Keratinocyte (primary cell): ENCODE measurements around the gene KRT81. TPM values are rescaled to one million over a fixed set of nuclear protein-coding genes. Genes with fewer than 3 reads are reported as not detected.

Experiments
- DNase-seq: peaks from one replicate; pipeline ENCODE4 v3.0.0-alpha.2; 2011; ENCODE audit warnings: low read depth, missing footprints, low spot score
- FAIRE-seq: peaks from 2 replicates; lab custom pipeline; 2011; peaks lifted over from hg19 to GRCh38; lab: Jason Lieb, UNC
- H2AFZ ChIP-seq: 2 replicates; pipeline ENCODE4 v1.6.0; 2012; ENCODE audit warnings: low read length, control low read depth, inconsistent platforms; ENCODE audit not compliant: control insufficient read depth
- H3K27ac ChIP-seq: 2 replicates; pipeline ENCODE4 v1.5.1; 2011; ENCODE audit warnings: low read length; ENCODE audit not compliant: control insufficient read depth, insufficient read depth
- H3K27me3 ChIP-seq: 3 replicates; pipeline ENCODE4 v1.6.0; 2011; ENCODE audit warnings: low read length; ENCODE audit not compliant: control insufficient read depth, insufficient read depth; ENCODE audit errors: extremely low read depth
- H3K36me3 ChIP-seq, 2 experiments: 2 replicates in 1 of 2; 3 replicates in 1 of 2; pipeline ENCODE4 v1.5.1; 2011; ENCODE audit warnings: low read length in 2 of 2, mild to moderate bottlenecking in 1 of 2; ENCODE audit not compliant: control insufficient read depth in 2 of 2, insufficient read depth in 2 of 2; ENCODE audit errors: extremely low read depth in 1 of 2
- H3K4me1 ChIP-seq: 3 replicates; pipeline ENCODE4 v1.5.1; 2011; ENCODE audit warnings: low read length; ENCODE audit not compliant: control insufficient read depth, insufficient read depth; ENCODE audit errors: extremely low read depth
- H3K4me2 ChIP-seq: 3 replicates; pipeline ENCODE4 v1.6.0; 2011; ENCODE audit warnings: low read depth, low read length; ENCODE audit not compliant: control insufficient read depth, insufficient read depth; ENCODE audit errors: extremely low read depth
- H3K4me3 ChIP-seq, 3 experiments: fragments of 200-600 bp in 1 of 3; sonication (generic) in 1 of 3; 2 replicates in 2 of 3; 3 replicates in 1 of 3; pipeline ENCODE4 v1.5.1; 2011 to 2016; ENCODE audit warnings: low read length in 3 of 3, mild to moderate bottlenecking in 3 of 3, control low read depth in 2 of 3, inconsistent platforms in 1 of 3, low read depth in 1 of 3, mixed read lengths in 1 of 3, mixed run types in 1 of 3, moderate library complexity in 1 of 3; ENCODE audit not compliant: control insufficient read depth in 2 of 3, insufficient read depth in 2 of 3; ENCODE audit errors: extremely low read depth in 1 of 3
- H3K79me2 ChIP-seq: 2 replicates; pipeline ENCODE4 v1.6.0; 2012; ENCODE audit warnings: low read length; ENCODE audit not compliant: control insufficient read depth, insufficient read depth
- H3K9ac ChIP-seq: 3 replicates; pipeline ENCODE4 v1.6.0; 2011; ENCODE audit warnings: low read length; ENCODE audit not compliant: control insufficient read depth, insufficient read depth; ENCODE audit errors: extremely low read depth
- H3K9me1 ChIP-seq: 3 replicates; pipeline ENCODE4 v1.6.0; 2011; ENCODE audit warnings: low read length; ENCODE audit not compliant: control insufficient read depth, insufficient read depth; ENCODE audit errors: extremely low read depth
- H3K9me3 ChIP-seq: 2 replicates; pipeline ENCODE4 v1.5.1; 2012; ENCODE audit warnings: low read depth, low read length; ENCODE audit not compliant: control insufficient read depth
- H4K20me1 ChIP-seq: 3 replicates; pipeline ENCODE4 v1.6.0; 2011; ENCODE audit warnings: low read length; ENCODE audit not compliant: control insufficient read depth, insufficient read depth; ENCODE audit errors: extremely low read depth
- EZH2 ChIP-seq: IDR thresholded peaks from one replicate; pipeline ENCODE4 v1.6.1; 2012; ENCODE audit warnings: inconsistent platforms, mild to moderate bottlenecking, low read length, moderate library complexity
- dilution Hi-C: fragments of 300-500 bp; cut with MboI; formaldehyde crosslinking; loops from one replicate; pipeline ENCODE4 v1.7.0; 2020; ENCODE audit warnings: low sequenced_read_pairs; ENCODE audit not compliant: extremely low pct_ligation_motif_present
- polyA plus RNA-seq, 5 experiments: library from polyadenylated mRNA; depleted of rRNA in 3 of 5; stranded (reverse) in 3 of 5; stranded (forward) in 1 of 5; unstranded in 1 of 5; fragments of >200 nt; gene quantifications; 1 replicate in 1 of 5; 2 replicates in 3 of 5; 3 replicates in 1 of 5; pipeline versions ENCODE4 v1.2.1 to v1.2.3, GENCODE V29; 2011 to 2012; ENCODE audit warnings: missing spikeins in 2 of 5, low read depth in 1 of 5, low replicate concordance in 1 of 5
- TF ChIP-seq, protein P1 (sequence below), 3 experiments: IDR thresholded peaks in 1 of 3; conservative IDR thresholded peaks in 1 of 3; optimal IDR thresholded peaks in 1 of 3; 2 replicates in 2 of 3; 3 replicates in 1 of 3; pipeline versions ENCODE3 to v1.5.1; 2011; ENCODE audit warnings: low read length in 3 of 3, mild to moderate bottlenecking in 3 of 3, moderate library complexity in 2 of 3, control low read depth in 1 of 3, inconsistent platforms in 1 of 3; ENCODE audit not compliant: insufficient read depth in 2 of 3; ENCODE audit errors: extremely low read depth in 1 of 3

KRT81 gene
- polyA plus RNA-seq, 1 donor (not counting 4 experiments of a cell fraction or from before 2014, with no cell fraction given): 0.03 TPM

GRCh38 chr12:52323001-52323400, 31.7 kb upstream of the KRT81 start:
- Histone ChIP-seq H3K27ac (no peak overlapping the region), H3K36me3 (no peaks in the 10 kb centered on the region)
- no peak for FAIRE-seq

GRCh38 chr12:52322069-52322468, 30.7 kb upstream of the KRT81 start:
- Histone ChIP-seq H3K4me1 (no peaks in the 10 kb centered on the region), H3K9me1 (no peaks in the 10 kb centered on the region), H3K27ac (no peak overlapping the region), H3K36me3 (no peaks in the 10 kb centered on the region), H2AFZ (no peak overlapping the region), H3K27me3 (peaks cover 4% of the 10 kb centered on the region), H3K79me2 (no peaks in the 10 kb centered on the region), H4K20me1 (no peaks in the 10 kb centered on the region), H3K4me2 (no peak overlapping the region), H3K4me3 (no peak overlapping the region), H3K9me3 (no peaks in the 10 kb centered on the region), H3K9ac (no peak overlapping the region)
- FAIRE-seq (no peak), DNase-seq (no peak)
- dilution Hi-C loops: no loop called here
- no peak for TF ChIP-seq EZH2
- TF ChIP-seq, protein P1, sequence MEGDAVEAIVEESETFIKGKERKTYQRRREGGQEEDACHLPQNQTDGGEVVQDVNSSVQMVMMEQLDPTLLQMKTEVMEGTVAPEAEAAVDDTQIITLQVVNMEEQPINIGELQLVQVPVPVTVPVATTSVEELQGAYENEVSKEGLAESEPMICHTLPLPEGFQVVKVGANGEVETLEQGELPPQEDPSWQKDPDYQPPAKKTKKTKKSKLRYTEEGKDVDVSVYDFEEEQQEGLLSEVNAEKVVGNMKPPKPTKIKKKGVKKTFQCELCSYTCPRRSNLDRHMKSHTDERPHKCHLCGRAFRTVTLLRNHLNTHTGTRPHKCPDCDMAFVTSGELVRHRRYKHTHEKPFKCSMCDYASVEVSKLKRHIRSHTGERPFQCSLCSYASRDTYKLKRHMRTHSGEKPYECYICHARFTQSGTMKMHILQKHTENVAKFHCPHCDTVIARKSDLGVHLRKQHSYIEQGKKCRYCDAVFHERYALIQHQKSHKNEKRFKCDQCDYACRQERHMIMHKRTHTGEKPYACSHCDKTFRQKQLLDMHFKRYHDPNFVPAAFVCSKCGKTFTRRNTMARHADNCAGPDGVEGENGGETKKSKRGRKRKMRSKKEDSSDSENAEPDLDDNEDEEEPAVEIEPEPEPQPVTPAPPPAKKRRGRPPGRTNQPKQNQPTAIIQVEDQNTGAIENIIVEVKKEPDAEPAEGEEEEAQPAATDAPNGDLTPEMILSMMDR (optimal IDR thresholded peaks at IDR 0.05 in 1 of 3, IDR thresholded peaks at IDR 0.05 in 1 of 3, conservative IDR thresholded peaks at IDR 0.05 in 1 of 3; ENCODE audit: extremely low read depth in 1 of 3, insufficient read depth in 2 of 3, low read length in 3 of 3): no peak

More at GRCh38 chr12:52323001-52323400, 31.7 kb upstream of the KRT81 start:
- TF ChIP-seq, protein P1 (optimal IDR thresholded peaks at IDR 0.05 in 1 of 3, IDR thresholded peaks at IDR 0.05 in 1 of 3, conservative IDR thresholded peaks at IDR 0.05 in 1 of 3; ENCODE audit: extremely low read depth in 1 of 3, insufficient read depth in 2 of 3, low read length in 3 of 3): no peak
- TF ChIP-seq EZH2: no peak
- H3K27me3 ChIP-seq: peaks cover 4% of the 10 kb centered on the region
- H3K9ac ChIP-seq: no peak overlapping the region
- H3K4me2 ChIP-seq: no peak overlapping the region
- no peaks in the 10 kb centered on the region for H3K79me2 ChIP-seq
- no peaks in the 10 kb centered on the region for H4K20me1 ChIP-seq
- H3K4me1 ChIP-seq: peaks cover 8% of the 10 kb centered on the region
- no peak for DNase-seq
- dilution Hi-C loops: no loop called here
- H3K9me1 ChIP-seq: no peaks in the 10 kb centered on the region
- H2AFZ ChIP-seq: no peak overlapping the region
- H3K9me3 ChIP-seq: no peaks in the 10 kb centered on the region
- no peak overlapping the region for H3K4me3 ChIP-seq
